Left ventricle myocardium inferior (tissue), 1 donor: ENCODE data around the gene OR51B6. TPM values are rescaled to one million over a fixed set of nuclear protein-coding genes. Genes with fewer than 3 reads are reported as not detected.
"Not testable (repeated sequence)": the region's sequence is repeated elsewhere in the genome, so short reads cannot be mapped to it uniquely, and the experiment has no call there.

Experiments used
- DNase-seq: peaks from one replicate; pipeline ENCODE4 v3.0.0-alpha.2; 2020
- H3K27ac ChIP-seq: fragments of 200-600 bp; replicated peaks from 2 replicates; pipeline ENCODE4 v1.8.0; 2021
- H3K27me3 ChIP-seq: fragments of 200-600 bp; 2 replicates; pipeline ENCODE4 v1.8.0; 2021; ENCODE audit warnings: low read depth
- H3K36me3 ChIP-seq: fragments of 200-600 bp; 2 replicates; pipeline ENCODE4 v1.8.0; 2021
- H3K4me1 ChIP-seq: fragments of 200-600 bp; 2 replicates; pipeline ENCODE4 v1.8.0; 2021
- H3K4me3 ChIP-seq: fragments of 200-600 bp; 2 replicates; pipeline ENCODE4 v1.8.0; 2021; ENCODE audit warnings: mild to moderate bottlenecking, moderate library complexity
- H3K9me3 ChIP-seq: fragments of 200-600 bp; replicated peaks from 2 replicates; pipeline ENCODE4 v1.8.0; 2021
- CTCF ChIP-seq: fragments of 200-600 bp; IDR thresholded peaks from 2 replicates; pipeline ENCODE4 v1.8.0; 2021; ENCODE audit warnings: antibody characterized with exemption, mild to moderate bottlenecking, borderline replicate concordance
- intact Hi-C: fragments of 100-400 bp; cut with micrococcal nuclease; formaldehyde crosslinking; loops from one replicate; pipeline ENCODE4 v1.11.0; 2022
- total RNA-seq: library from RNA; stranded (reverse); fragmentation: NEBNext Ultra II Directional; extraction: Animal tissue kit (Norgen Biotek cat#: 25700); gene quantifications from one replicate; pipeline ENCODE4 v1.2.1, GENCODE V29; 2021
- donor health status: DM: no; HTN: yes; CAD: no; lungs with severe emphysema.

Gene OR51B6
- total RNA-seq, 1 donor from 2014 or later: not detected

- intact Hi-C loops: no loop called here
Observed at GRCh38 chr11:5339771-5340322, 11.5 kb upstream of the OR51B6 start.

DNA sequence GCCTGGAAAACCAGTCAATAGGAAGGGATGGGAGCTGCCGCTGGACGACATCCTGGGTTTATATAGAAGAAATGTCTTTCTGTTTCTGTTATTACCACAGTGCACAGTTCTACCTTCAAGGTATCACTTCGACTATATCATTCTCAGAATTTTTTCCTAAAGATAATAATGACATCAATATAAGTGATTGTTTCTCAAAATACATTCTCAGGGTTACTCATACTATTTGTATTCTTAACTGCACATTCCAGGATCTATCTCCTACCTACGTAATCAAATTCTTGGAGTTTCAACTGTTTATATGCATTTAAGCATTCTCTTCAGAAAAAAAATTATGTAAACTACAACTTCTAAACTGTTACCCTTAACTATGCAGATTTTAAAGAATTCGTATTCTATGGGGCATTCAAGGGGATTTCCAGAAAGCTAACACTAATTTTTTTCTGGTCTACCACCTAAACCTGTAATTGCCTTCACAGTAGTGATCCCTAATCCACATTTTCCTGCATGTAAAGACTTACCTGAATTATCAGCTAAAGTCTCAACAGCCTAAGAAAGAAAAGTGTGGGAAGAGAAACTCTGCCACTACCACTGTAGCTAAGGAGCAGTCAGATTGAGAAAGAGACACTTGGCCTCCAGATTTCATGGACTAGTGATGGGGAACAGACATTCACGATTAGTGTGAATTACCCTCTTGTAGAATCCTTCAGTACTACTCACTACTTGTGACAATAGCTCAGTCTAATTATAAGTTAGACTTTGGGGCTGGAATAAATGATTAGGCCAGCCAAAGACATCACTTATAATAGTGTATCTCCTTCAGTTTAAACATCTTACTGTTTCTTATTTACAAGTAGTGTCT is 7.6 kb upstream of the OR51B6 start, which contains the start of gene OR51B5:
Gene OR51B5, minus strand, starts transcription at position 51 of the 862 bp plus-strand sequence. Its CDS starts 0 bp downstream, at position 51.
- H3K9me3 ChIP-seq: no peaks in the 10 kb centered on the region
- H3K27me3 ChIP-seq: no peaks in the 10 kb centered on the region
- H3K27ac ChIP-seq: no peak within 1 kb of the TSS
- intact Hi-C loops: no loop called here
- DNase-seq: no peak
- H3K36me3 ChIP-seq: no peaks in the 10 kb centered on the region
- H3K4me1 ChIP-seq: no peaks in the 10 kb centered on the region
- no peak within 1 kb of the TSS for H3K4me3 ChIP-seq
- no peak for TF ChIP-seq CTCF

More at GRCh38 chr11:5339771-5340322, 11.5 kb upstream of the OR51B6 start:
- DNase-seq: no peak
- Histone ChIP-seq H3K27ac (no peak overlapping the region), H3K4me1 (no peaks in the 10 kb centered on the region), H3K27me3 (no peaks in the 10 kb centered on the region), H3K9me3 (no peaks in the 10 kb centered on the region), H3K4me3 (no peak overlapping the region), H3K36me3 (no peaks in the 10 kb centered on the region)
- no peak for TF ChIP-seq CTCF

DNA sequence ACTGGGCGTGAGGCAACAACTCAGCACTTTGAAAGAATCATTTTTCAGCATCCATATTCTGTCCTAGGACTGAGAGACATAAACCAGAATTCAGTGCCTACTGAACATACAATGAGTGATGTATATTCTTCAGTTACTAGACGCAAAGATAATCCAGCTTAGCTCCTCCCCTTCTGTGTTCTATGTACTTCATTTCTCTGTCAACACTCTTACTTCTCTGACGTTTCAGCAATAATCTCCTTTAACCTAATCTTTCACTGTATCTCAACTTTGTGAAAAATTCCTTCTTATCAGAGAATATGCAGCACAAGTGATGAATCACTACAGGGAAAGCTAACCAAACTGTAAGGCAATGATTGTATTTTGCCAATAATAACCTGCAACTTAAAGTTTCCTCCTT is 5.5 kb upstream of the OR51B6 start:
- Histone ChIP-seq H3K27me3 (no peaks in the 10 kb centered on the region), H3K36me3 (no peaks in the 10 kb centered on the region), H3K4me1 (no peaks in the 10 kb centered on the region), H3K27ac (no peak overlapping the region), H3K4me3 (no peak overlapping the region), H3K9me3 (no peaks in the 10 kb centered on the region)
- intact Hi-C loops: no loop called here
- DNase-seq: no peak
- no peak for TF ChIP-seq CTCF

GRCh38 chr11:5348551-5349194 is 2.6 kb upstream of the OR51B6 start:
- no peaks in the 10 kb centered on the region for H3K36me3 ChIP-seq
- no peaks in the 10 kb centered on the region for H3K9me3 ChIP-seq
- intact Hi-C loops: no loop called here
- no peaks in the 10 kb centered on the region for H3K4me1 ChIP-seq
- H3K27me3 ChIP-seq: no peaks in the 10 kb centered on the region
- no peak for DNase-seq
- TF ChIP-seq CTCF: no peak
- no peak overlapping the region for H3K27ac ChIP-seq
- no peak overlapping the region for H3K4me3 ChIP-seq

DNA sequence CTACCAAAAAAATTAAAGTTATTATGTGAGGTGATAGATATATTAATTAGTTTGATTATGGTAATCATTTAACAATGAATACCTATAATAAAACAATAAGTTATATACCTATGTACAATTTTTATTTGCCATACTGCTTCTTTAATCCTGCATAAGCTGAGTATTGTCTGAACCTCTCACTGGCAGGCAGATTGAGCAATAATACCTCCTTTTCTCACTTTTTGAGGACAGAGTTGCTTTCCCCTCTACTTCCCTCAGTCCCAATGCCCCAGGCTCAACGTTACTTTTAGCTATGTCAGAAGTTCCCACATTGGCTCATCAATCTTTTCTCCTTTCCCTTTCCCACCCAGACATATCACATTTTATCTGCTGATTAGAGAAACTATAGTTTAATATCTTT is 1.8 kb upstream of the OR51B6 start:
- intact Hi-C loops: no loop called here
- Histone ChIP-seq H3K36me3 (no peaks in the 10 kb centered on the region), H3K27ac (no peak overlapping the region), H3K27me3 (no peaks in the 10 kb centered on the region), H3K4me1 (no peaks in the 10 kb centered on the region), H3K4me3 (no peak overlapping the region), H3K9me3 (no peaks in the 10 kb centered on the region)
- TF ChIP-seq CTCF: no peak
- DNase-seq: no peak

GRCh38 chr11:5356031-5356430 is 4.7 kb downstream of the OR51B6 start:
- intact Hi-C loops, H3K4me3 ChIP-seq, H3K36me3 ChIP-seq, H3K27ac ChIP-seq, DNase-seq, H3K27me3 ChIP-seq, H3K9me3 ChIP-seq, H3K4me1 ChIP-seq: not testable (repeated sequence)
